GM18511 (cell line): ENCODE results near the gene SAMSN1.

Experiments used
- ATAC-seq: cut with Tn5 transposase; IDR thresholded peaks from one replicate; pipeline ENCODE4 v1.9.1; 2021; ENCODE audit warnings: mild to moderate bottlenecking, moderate library complexity; ENCODE audit not compliant: unreplicated experiment

Gene SAMSN1

GRCh38 chr21:14452031-14452726 lies 93.9 kb downstream of the SAMSN1 start:
- no peak for ATAC-seq

GRCh38 chr21:14451546-14451945 lies 94.6 kb downstream of the SAMSN1 start:
- no peak for ATAC-seq

- ATAC-seq: no peak
Measured at GRCh38 chr21:14448784-14449183, 97.3 kb downstream of the SAMSN1 start.

GRCh38 chr21:14438211-14438610 lies 107.9 kb downstream of the SAMSN1 start:
- ATAC-seq: no peak

GRCh38 chr21:14435423-14435822 lies 110.7 kb downstream of the SAMSN1 start:
- no peak for ATAC-seq
